ENCODE measurements around the gene TSFM. TPM values are rescaled to one million over a fixed set of nuclear protein-coding genes. Genes with fewer than 3 reads are reported as not detected.

TSFM gene
- total RNA-seq, 2 experiments from 2014 or later = 35.2 to 49.8 TPM

GRCh38 chr12:57813111-57813970 is 30.8 kb downstream of the TSFM start:
- Histone ChIP-seq H3K4me1 (ENCODE audit: insufficient read depth, low read length, poor library complexity, severe bottlenecking) (no peaks in the 10 kb centered on the region), H3K9me2 (ENCODE audit: insufficient read depth, low read length) (no peaks in the 10 kb centered on the region), H3K27ac (ENCODE audit: low read depth, low read length, poor library complexity, severe bottlenecking) (no peak overlapping the region), H3K4me3 (ENCODE audit: low read depth, low read length, poor library complexity, severe bottlenecking) (no peak overlapping the region), H3K4me2 (ENCODE audit: low read length) (no peak overlapping the region), H3K36me3 (ENCODE audit: insufficient read depth, low read length) (0 out of 2 replicates have a peak, but pooled peaks cover 2% of the 10 kb centered on the region), H3K79me2 (ENCODE audit: insufficient read depth, low read depth, low read length) (no peaks in the 10 kb centered on the region), H3K9me3 (ENCODE audit: low read length) (no peaks in the 10 kb centered on the region), H4K20me1 (ENCODE audit: insufficient read depth, low read length) (no peaks in the 10 kb centered on the region), H2AFZ (ENCODE audit: low read length) (no peak overlapping the region)
- DNase-seq (ENCODE audit: low spot score) = no peak
- ChIA-PET CTCF (ENCODE audit: unreplicated experiment) (no interaction called here), POLR2A (interaction anchor here (0.9 kb wide), 1 partner anchor 85 kb away, joined by 3 read pairs; no protein-coding TSS in a partner anchor)
- BruUV-seq (replicated peaks) = no TSS peak
- intact Hi-C loops (cut with micrococcal nuclease; ENCODE audit: unreplicated experiment) = no loop called here
- TF ChIP-seq, protein P1, sequence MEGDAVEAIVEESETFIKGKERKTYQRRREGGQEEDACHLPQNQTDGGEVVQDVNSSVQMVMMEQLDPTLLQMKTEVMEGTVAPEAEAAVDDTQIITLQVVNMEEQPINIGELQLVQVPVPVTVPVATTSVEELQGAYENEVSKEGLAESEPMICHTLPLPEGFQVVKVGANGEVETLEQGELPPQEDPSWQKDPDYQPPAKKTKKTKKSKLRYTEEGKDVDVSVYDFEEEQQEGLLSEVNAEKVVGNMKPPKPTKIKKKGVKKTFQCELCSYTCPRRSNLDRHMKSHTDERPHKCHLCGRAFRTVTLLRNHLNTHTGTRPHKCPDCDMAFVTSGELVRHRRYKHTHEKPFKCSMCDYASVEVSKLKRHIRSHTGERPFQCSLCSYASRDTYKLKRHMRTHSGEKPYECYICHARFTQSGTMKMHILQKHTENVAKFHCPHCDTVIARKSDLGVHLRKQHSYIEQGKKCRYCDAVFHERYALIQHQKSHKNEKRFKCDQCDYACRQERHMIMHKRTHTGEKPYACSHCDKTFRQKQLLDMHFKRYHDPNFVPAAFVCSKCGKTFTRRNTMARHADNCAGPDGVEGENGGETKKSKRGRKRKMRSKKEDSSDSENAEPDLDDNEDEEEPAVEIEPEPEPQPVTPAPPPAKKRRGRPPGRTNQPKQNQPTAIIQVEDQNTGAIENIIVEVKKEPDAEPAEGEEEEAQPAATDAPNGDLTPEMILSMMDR (conservative IDR thresholded peaks at IDR 0.05; ENCODE audit: low read length) = no peak
- TF ChIP-seq EZH2phosphoT487 (IDR thresholded peaks at IDR 0.05; ENCODE audit: borderline replicate concordance, low read depth, low read length) = no peak

- no peaks in the 10 kb centered on the region for H3K4me1 ChIP-seq (ENCODE audit: insufficient read depth, low read length, poor library complexity, severe bottlenecking)
- ChIA-PET CTCF (ENCODE audit: unreplicated experiment) (no interaction called here), POLR2A (interaction anchor here (0.9 kb wide), 1 partner anchor 84 kb away, joined by 3 read pairs; no protein-coding TSS in a partner anchor)
- no peak overlapping the region for H3K27ac ChIP-seq (ENCODE audit: low read depth, low read length, poor library complexity, severe bottlenecking)
- no peaks in the 10 kb centered on the region for H3K79me2 ChIP-seq (ENCODE audit: insufficient read depth, low read depth, low read length)
- H2AFZ ChIP-seq (ENCODE audit: low read length) = no peak overlapping the region
- no peak overlapping the region for H3K4me3 ChIP-seq (ENCODE audit: low read depth, low read length, poor library complexity, severe bottlenecking)
- no peak for TF ChIP-seq EZH2phosphoT487 (IDR thresholded peaks at IDR 0.05; ENCODE audit: borderline replicate concordance, low read depth, low read length)
- TF ChIP-seq, protein P1 (conservative IDR thresholded peaks at IDR 0.05; ENCODE audit: low read length) = no peak
- no peaks in the 10 kb centered on the region for H3K9me3 ChIP-seq (ENCODE audit: low read length)
- BruUV-seq (replicated peaks) = no TSS peak
- no peaks in the 10 kb centered on the region for H4K20me1 ChIP-seq (ENCODE audit: insufficient read depth, low read length)
- H3K9me2 ChIP-seq (ENCODE audit: insufficient read depth, low read length) = no peaks in the 10 kb centered on the region
- no peak for DNase-seq (ENCODE audit: low spot score)
- no peak overlapping the region for H3K4me2 ChIP-seq (ENCODE audit: low read length)
- intact Hi-C loops (cut with micrococcal nuclease; ENCODE audit: unreplicated experiment) = no loop called here
- 0 out of 2 replicates have a peak, but pooled peaks cover 6% of the 10 kb centered on the region for H3K36me3 ChIP-seq (ENCODE audit: insufficient read depth, low read length)
Measured at GRCh38 chr12:57813971-57814772, 31.6 kb downstream of the TSFM start.

Measured in OCI-LY7 (cell line).